Kidney capillary endothelial cell (primary cell): ENCODE results near the gene SLC25A33.

Experiments used
- DNase-seq: peaks from one replicate; pipeline ENCODE4 v3.0.0-alpha.2; 2018; ENCODE audit warnings: low spot score

The SLC25A33 gene

GRCh38 chr1:9601942-9602793 is 62.9 kb downstream of the SLC25A33 start:
- no peak for DNase-seq

GRCh38 chr1:9602794-9603167 is 63.5 kb downstream of the SLC25A33 start:
- no peak for DNase-seq

- no peak for DNase-seq
Measured at GRCh38 chr1:9603307-9603706, 64.0 kb downstream of the SLC25A33 start.

- DNase-seq, result no peak
Measured at GRCh38 chr1:9603766-9604753, 64.8 kb downstream of the SLC25A33 start.

- no peak for DNase-seq
Measured at GRCh38 chr1:9604836-9605235, 65.6 kb downstream of the SLC25A33 start.

GRCh38 chr1:9605946-9606455 is 66.7 kb downstream of the SLC25A33 start:
- no peak for DNase-seq

GRCh38 chr1:9606458-9606857 is 67.2 kb downstream of the SLC25A33 start:
- no peak for DNase-seq

- no peak for DNase-seq
Measured at GRCh38 chr1:9606948-9607347, 67.7 kb downstream of the SLC25A33 start.

- DNase-seq, result no peak
Measured at GRCh38 chr1:9607352-9607751, 68.1 kb downstream of the SLC25A33 start.

GRCh38 chr1:9609998-9610397 is 70.7 kb downstream of the SLC25A33 start:
- no peak for DNase-seq

GRCh38 chr1:9610548-9610947 is 71.3 kb downstream of the SLC25A33 start:
- DNase-seq, result no peak

GRCh38 chr1:9611716-9612115 is 72.5 kb downstream of the SLC25A33 start:
- DNase-seq, result no peak

- DNase-seq, result no peak
Measured at GRCh38 chr1:9612162-9612845, 73.0 kb downstream of the SLC25A33 start.

- DNase-seq, result no peak
Measured at GRCh38 chr1:9612871-9613624, 73.8 kb downstream of the SLC25A33 start.

GRCh38 chr1:9613625-9614299 is 74.5 kb downstream of the SLC25A33 start:
- DNase-seq, result no peak

- peak; percentile 23 for DNase-seq
Measured at GRCh38 chr1:9615316-9616063, 76.2 kb downstream of the SLC25A33 start.

GRCh38 chr1:9618909-9619679 is 79.8 kb downstream of the SLC25A33 start:
- DNase-seq, result no peak

- DNase-seq, result no peak
Measured at GRCh38 chr1:9621032-9621431, 81.8 kb downstream of the SLC25A33 start.

- no peak for DNase-seq
Measured at GRCh38 chr1:9624081-9624480, 84.8 kb downstream of the SLC25A33 start.
